A204.1 (cell line): ENCODE data around the gene MTLN.
"Not testable (repeated sequence)": the region's sequence is repeated elsewhere in the genome, so short reads cannot be mapped to it uniquely, and the experiment has no call there.

Source experiments
- FAIRE-seq: peaks from 2 replicates; lab custom pipeline; 2012; peaks lifted over from hg19 to GRCh38; lab: Jason Lieb, UNC

MTLN gene

DNA sequence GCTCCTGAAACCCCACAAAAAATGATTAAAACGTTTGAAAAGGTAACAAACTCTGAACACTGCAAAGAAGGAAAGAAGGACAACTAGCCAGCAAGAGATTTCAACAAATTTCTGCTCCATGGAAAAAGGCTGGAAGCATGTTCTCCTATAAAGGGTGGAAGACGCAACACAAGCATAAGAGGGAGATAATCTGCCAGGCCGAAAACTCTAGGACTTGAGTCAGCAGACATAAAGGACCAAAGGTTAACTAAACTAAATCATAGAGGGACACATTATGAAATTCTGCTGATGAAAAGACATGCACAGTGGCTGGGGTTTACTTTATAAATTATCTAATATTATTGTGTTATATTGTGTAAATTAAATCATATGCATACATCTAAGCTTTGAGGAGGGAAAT, 14.3 kb downstream of the MTLN start:
- FAIRE-seq, result no peak

- FAIRE-seq, result no peak
Observed at GRCh38 chr2:110197452-110197851, 14.9 kb downstream of the MTLN start.

DNA sequence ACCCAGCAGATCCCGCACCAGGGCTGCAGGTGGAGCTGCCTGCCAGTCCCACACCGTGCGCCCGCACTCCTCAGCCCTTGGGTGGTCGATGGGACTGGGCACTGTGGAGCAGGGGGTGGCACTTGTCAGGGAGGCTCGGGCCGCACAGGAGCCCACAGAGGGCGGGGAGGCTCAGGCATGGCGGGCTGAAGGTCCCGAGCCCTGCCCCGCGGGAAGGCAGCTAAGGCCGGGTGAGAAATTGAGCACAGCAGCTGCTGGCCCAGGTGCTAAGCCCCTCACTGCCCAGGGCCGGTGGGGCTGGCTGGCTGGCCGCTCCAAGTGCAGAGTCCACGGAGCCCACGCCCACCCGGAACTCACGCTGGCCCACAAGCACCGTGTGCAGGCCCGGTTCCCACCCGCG, 22.2 kb downstream of the MTLN start:
- not testable (repeated sequence) for FAIRE-seq

DNA sequence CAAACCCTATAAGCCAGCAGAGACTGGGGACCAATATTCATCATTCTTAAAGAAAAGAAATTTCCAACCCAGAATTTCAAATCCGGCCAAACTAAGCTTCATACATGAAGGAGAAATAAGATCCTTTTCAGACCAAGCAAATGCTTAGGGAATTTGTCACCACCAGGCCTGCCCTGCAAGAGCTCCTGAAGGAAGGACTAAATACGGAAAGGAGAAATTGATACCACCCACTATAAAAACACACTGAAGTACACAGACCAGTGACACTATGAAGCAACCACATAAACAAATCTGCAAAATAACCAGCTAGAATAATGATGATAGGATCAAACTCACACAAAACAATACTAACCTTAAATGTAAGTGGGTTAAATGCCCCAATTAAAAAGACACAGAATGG, 29.9 kb downstream of the MTLN start:
- no peak for FAIRE-seq

GRCh38 chr2:110180036-110180435, 32.3 kb downstream of the MTLN start:
- no peak for FAIRE-seq

DNA sequence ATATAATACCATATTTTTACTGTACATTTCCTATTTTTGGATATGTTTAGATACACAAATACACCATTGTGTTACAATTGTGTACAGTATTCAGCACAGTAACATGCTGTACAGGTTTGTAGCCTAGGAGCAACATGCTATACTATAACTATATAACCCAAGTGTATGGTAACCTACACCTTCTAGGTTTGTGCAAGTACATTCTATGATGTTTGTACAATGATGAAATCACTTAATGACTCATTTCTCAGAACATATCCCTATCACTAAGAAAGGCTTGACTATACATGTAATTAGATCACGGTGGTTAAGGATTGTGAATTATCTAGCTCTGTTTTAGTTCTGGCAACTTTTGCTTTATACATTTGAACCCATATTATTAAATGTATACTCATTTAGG, 38.8 kb downstream of the MTLN start:
- no peak for FAIRE-seq

DNA sequence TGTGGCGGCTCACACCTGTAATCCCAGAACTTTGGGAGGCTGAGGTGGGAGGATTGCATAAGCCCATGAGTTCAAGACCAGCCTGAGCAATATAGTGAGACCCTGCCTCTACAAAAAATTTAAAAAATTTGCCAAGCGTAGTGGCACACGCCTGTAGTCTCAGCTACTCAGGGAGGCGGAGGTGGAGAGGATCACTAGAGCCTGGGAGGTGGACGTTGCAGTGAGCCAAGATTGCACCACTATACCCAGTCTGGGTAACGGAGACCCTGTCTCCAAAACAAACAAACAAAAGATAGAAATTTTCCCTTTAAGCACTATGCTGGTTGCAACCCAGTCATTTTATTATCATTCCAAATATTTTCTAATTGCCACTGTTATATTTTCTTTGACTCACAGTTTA, 39.8 kb downstream of the MTLN start:
- no peak for FAIRE-seq

GRCh38 chr2:110170102-110170501, 42.2 kb downstream of the MTLN start:
- FAIRE-seq, result no peak

- FAIRE-seq, result no peak
Observed at GRCh38 chr2:110167326-110168000, 44.9 kb downstream of the MTLN start.

DNA sequence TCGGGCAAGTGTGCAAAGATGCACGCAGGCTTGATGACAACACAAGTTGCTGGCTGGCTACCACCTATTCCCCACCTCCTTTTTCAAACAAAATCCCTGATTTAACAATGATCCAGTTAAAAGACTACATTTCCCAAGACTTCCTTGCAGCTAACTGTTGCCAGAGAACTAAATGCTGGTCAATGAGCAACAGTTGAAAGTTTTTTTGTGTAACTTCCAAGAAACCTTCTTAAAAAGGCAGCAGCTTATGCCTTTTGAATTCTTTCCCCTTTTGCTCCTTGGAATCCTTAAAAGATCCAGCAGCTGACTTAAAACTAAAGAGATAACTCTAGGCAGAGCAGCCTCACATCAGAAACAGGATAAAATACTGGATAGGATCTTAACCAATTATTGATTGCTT, 46.1 kb downstream of the MTLN start:
- no peak for FAIRE-seq
